Cardiac fibroblast (primary cell): ENCODE results near the gene CENPL.

Experiments
- DNase-seq, 2 donors: peaks; one replicate each; pipeline versions ENCODE4 v3.0.0 to v3.0.0-alpha.2; 2010; ENCODE audit warnings: low read depth in 2 of 2
- H3K4me3 ChIP-seq, 2 donors: replicated peaks in 1 of 2; 1 replicate in 1 of 2; 2 replicates in 1 of 2; pipeline ENCODE4 v1.5.1; 2011; ENCODE audit warnings: low read depth in 2 of 2, low read length in 2 of 2, mild to moderate bottlenecking in 2 of 2, moderate library complexity in 1 of 2
- CTCF ChIP-seq: IDR thresholded peaks from one replicate; pipeline ENCODE4 v1.5.1; 2011; ENCODE audit warnings: low read depth, mild to moderate bottlenecking, low read length, inconsistent platforms

Gene CENPL

GRCh38 chr1:173856903-173857302 is 32.2 kb upstream of the CENPL start:
- H3K4me3 ChIP-seq = no peak overlapping the region
- TF ChIP-seq CTCF = no peak
- DNase-seq = no peak

- DNase-seq = no peak
- no peak for TF ChIP-seq CTCF
- H3K4me3 ChIP-seq = no peak overlapping the region
These were observed 31.3 kb upstream of the CENPL start for GRCh38 chr1:173856014-173856413.

- no peak overlapping the region for H3K4me3 ChIP-seq
- no peak for TF ChIP-seq CTCF
- peak; percentile 83 to 86 for DNase-seq
These were observed 28.4 kb upstream of the CENPL start for GRCh38 chr1:173853074-173853473.

- DNase-seq = no peak
- no peak for TF ChIP-seq CTCF
- H3K4me3 ChIP-seq = no peak overlapping the region
These were observed 27.4 kb upstream of the CENPL start for GRCh38 chr1:173852105-173852504.

- no peak for DNase-seq
- TF ChIP-seq CTCF = no peak
- H3K4me3 ChIP-seq = no peak overlapping the region
These were observed 8.1 kb upstream of the CENPL start for GRCh38 chr1:173832748-173833147.

GRCh38 chr1:173827611-173828010 is 2.9 kb upstream of the CENPL start:
- no peak overlapping the region for H3K4me3 ChIP-seq
- peak in 1 of 2 donors; percentile 8 for DNase-seq
- TF ChIP-seq CTCF = no peak

- no peak for TF ChIP-seq CTCF
- H3K4me3 ChIP-seq = peak overlapping the region; percentile 94 to 95
- DNase-seq = peak in 1 of 2 donors; percentile 54
These were observed 835 bp downstream of the CENPL start for GRCh38 chr1:173823781-173824314.
